Brain microvascular endothelial cell (primary cell): ENCODE data around the gene THSD1.

Experiments used
- DNase-seq: peaks from one replicate; pipeline ENCODE4 v3.0.0-alpha.2; 2020
- H3K27ac ChIP-seq: fragments of 250-450 bp; sonication (Bioruptor Pico); 2 replicates; pipeline ENCODE4 v1.5.1; 2020; ENCODE audit warnings: mild to moderate bottlenecking, moderate library complexity
- H3K27me3 ChIP-seq: fragments of 250-450 bp; sonication (Bioruptor Pico); replicated peaks from 2 replicates; pipeline ENCODE4 v1.5.1; 2020; ENCODE audit warnings: mild to moderate bottlenecking
- H3K36me3 ChIP-seq: fragments of 250-450 bp; sonication (Bioruptor Pico); replicated peaks from 2 replicates; pipeline ENCODE4 v1.5.1; 2020; ENCODE audit warnings: mild to moderate bottlenecking
- H3K4me3 ChIP-seq: 2 replicates; pipeline ENCODE4 v1.5.1; 2011; ENCODE audit warnings: low read depth, mild to moderate bottlenecking, control low read depth, low read length, moderate library complexity
- CTCF ChIP-seq: IDR thresholded peaks from 2 replicates; pipeline ENCODE4 v1.5.1; 2011; ENCODE audit warnings: low read depth, mild to moderate bottlenecking, moderate library complexity, low read length, control low read depth, inconsistent platforms; ENCODE audit errors: missing control alignments
- in situ Hi-C: cut with HindIII; loops from 2 replicates; pipeline ENCODE4 v1.10.0; 2017; ENCODE audit warnings: low sequenced_read_pairs, low pct_ligation_motif_present

Gene THSD1

GRCh38 chr13:52405767-52406494 is at the start of gene THSD1:
THSD1 (minus strand) TSS chr13:52406172; CDS start chr13:52402600, 3,572 bp downstream.
- DNase-seq = no peak
- Histone ChIP-seq H3K36me3 (no peaks in the 10 kb centered on the region), H3K27me3 (no peaks in the 10 kb centered on the region), H3K4me3 (peak within 1 kb of the TSS; percentile 66), H3K27ac (no peak within 1 kb of the TSS)
- no peak for TF ChIP-seq CTCF
- in situ Hi-C loops = no loop called here

GRCh38 chr13:52455677-52456041 is 49.7 kb upstream of the THSD1 start:
- DNase-seq = peak; percentile 37
- in situ Hi-C loops = no loop called here
- peak overlapping the region; percentile 70 for H3K27ac ChIP-seq
- H3K27me3 ChIP-seq = no peaks in the 10 kb centered on the region
- peak overlapping the region; percentile 97 for H3K4me3 ChIP-seq
- TF ChIP-seq CTCF = no peak
- no peaks in the 10 kb centered on the region for H3K36me3 ChIP-seq

- H3K36me3 ChIP-seq = no peaks in the 10 kb centered on the region
- DNase-seq = peak; percentile 93
- peak within 1 kb of the TSS; percentile 70 for H3K27ac ChIP-seq
- H3K27me3 ChIP-seq = no peaks in the 10 kb centered on the region
- H3K4me3 ChIP-seq = peak within 1 kb of the TSS; percentile 97
- no peak for TF ChIP-seq CTCF
- in situ Hi-C loops = no loop called here
These were observed 49.1 kb upstream of the THSD1 start, which contains the start of gene CKAP2 for GRCh38 chr13:52454820-52455676. CKAP2 (plus strand) TSS chr13:52455478; CDS start chr13:52455557, 79 bp downstream.

- DNase-seq = no peak
- H3K4me3 ChIP-seq = peak overlapping the region; percentile 97
- H3K27me3 ChIP-seq = no peaks in the 10 kb centered on the region
- in situ Hi-C loops = no loop called here
- TF ChIP-seq CTCF = no peak
- H3K27ac ChIP-seq = no peak overlapping the region
- no peaks in the 10 kb centered on the region for H3K36me3 ChIP-seq
These were observed 48.5 kb upstream of the THSD1 start for GRCh38 chr13:52454459-52454819.

GRCh38 chr13:52452470-52452869 is 46.5 kb upstream of the THSD1 start:
- TF ChIP-seq CTCF = no peak
- H3K36me3 ChIP-seq = no peaks in the 10 kb centered on the region
- no peak for DNase-seq
- no peak overlapping the region for H3K4me3 ChIP-seq
- no peaks in the 10 kb centered on the region for H3K27me3 ChIP-seq
- in situ Hi-C loops = no loop called here
- H3K27ac ChIP-seq = no peak overlapping the region
